Stimulated activated CD8-positive, alpha-beta memory T cell treated with anti-CD3 and anti-CD28 coated beads, Interleukin-4, amount 100 ng/mL, for 4 hours (primary cell): ENCODE measurements around the gene GNG3.
"Not testable (repeated sequence)": the region's sequence is repeated elsewhere in the genome, so short reads cannot be mapped to it uniquely, and the experiment has no call there.

Experiments used
- DNase-seq, 2 donors: peaks; one replicate each; pipeline ENCODE4 v3.0.0-alpha.2; 2020; ENCODE audit warnings: low read depth in 2 of 2, low spot score in 1 of 2

GNG3 gene

DNA sequence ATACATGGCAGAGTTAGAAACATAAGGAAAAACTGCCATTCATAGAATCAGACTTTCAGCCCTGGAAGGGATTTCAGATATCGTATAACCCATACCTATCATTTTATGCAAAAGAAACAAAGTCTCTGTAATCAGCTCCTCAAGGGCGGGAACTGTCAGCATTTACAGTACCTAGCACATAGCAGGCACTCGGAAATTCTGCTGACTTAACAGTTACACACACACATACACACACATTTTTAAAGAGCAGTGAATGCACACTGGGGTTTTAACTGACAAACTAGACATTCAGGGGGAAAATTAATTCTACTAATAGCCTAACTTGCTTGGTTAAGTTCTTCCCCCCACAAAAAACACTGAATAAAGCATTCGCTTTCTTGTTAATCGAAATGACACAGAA is 8.7 kb downstream of the GNG3 start:
- no peak for DNase-seq

- no peak for DNase-seq
These were observed 9.3 kb downstream of the GNG3 start for GRCh38 chr11:62716816-62717215.

- DNase-seq, result no peak
These were observed 12.0 kb downstream of the GNG3 start for GRCh38 chr11:62719302-62719978.

DNA sequence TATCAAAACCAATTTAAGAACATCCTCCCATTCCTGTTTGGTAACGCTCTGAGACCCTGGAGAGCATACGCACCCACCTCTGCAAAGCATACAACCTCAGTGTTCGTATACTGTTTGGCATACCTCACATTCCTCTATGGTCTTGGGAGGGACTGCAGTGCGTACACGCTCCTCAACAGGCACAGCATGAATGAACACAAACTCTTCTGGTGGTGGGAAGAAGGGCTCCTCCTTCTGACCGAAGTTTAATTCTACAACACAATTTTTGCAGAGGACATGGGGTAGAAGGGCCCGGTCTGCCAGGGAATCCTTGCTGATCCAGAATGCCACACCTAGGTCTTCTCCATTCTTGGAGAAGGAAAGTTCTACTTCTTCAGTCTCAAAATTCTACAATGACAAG is 14.5 kb downstream of the GNG3 start:
- DNase-seq, result no peak

DNA sequence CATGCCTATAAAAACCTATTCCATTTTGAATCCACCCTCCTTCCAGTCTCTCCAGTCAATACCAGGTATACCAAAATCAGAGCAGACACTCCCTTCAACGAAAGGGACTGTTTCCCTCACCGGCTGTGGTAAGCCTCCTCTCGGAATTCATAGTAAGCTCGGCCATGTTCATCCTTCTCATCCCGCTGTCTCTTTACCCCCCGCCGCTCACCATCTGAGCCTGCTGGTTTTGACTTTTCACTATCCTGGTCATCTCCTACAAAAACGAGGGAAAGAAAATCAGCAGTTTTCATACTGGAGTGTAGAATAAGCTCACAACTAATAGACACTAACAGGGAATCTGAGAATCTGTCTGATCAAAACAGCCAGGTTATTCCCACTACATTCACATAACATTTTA is 16.7 kb downstream of the GNG3 start:
- no peak for DNase-seq

- no peak for DNase-seq
These were observed 18.2 kb downstream of the GNG3 start for GRCh38 chr11:62725646-62726045.

- no peak for DNase-seq
These were observed 18.9 kb downstream of the GNG3 start for GRCh38 chr11:62726156-62726914.

DNA sequence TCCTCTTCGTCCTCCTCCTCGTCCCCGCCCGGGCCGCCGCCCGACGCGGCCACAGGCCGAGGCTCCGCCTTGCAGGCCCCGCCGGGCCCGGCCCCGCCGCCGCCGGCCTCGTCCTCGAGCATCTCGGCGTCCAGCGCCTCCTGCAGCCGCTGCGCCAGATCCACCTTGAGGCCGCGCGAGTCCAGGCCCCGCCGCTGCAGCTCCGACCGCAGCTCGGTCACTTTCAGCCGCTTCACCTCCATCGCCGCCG is 19.4 kb downstream of the GNG3 start:
- no peak for DNase-seq

DNA sequence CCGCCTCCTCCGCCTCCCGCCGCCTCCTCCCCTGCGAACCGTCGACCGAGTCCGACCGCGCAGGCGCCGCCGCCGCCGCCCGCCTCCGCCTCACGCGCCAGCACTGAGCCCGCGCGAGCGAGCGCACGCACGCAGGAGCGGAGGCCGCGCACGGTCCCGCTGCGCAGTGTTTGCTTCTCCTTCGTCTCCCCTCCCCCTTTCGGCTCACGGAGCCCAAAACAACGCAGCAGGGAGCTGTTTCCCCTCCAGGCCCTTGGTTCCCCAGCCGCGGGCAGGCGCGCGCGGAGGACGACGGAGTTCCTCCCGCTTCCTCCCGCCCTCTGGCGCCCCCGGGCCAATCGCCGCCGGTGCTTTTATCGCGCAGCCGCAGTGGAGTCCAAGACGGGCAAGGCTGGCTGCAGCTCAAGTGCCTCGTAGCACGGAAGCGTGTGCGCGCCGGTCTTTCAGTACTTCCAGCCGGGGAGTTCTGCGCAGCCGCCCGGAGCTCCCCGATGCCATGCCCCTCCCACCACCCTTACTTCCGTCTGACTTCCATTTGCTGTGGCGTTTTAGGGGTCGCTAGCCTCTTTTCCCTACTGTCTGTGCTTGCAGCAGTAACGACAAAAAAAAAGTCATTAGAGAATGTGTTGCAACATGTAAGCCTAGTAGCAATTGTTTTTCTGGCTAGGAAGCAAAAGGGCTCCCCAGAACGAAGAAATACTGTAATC is 19.8 kb downstream of the GNG3 start, which contains the start of gene HNRNPUL2:
HNRNPUL2 (minus strand) TSS at position 293 of the 707 bp plus-strand sequence. CDS start 301 bp downstream, outside the sequence.
- peak; percentile 94 to 97 for DNase-seq

DNA sequence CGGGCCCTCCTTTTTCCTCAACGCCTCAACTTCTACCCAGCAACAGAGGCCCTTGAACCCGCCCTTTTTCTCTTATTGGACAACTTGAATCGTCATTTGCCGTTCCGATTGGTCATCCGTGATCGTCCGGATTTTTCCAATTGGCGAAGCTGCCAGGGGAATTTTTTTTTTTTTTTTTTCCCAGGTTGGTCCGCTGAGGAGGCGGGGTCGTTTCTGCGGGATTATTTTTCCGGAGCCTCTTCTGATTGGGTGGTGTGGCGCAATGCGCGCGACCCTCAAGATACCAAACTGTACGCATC is 20.3 kb downstream of the GNG3 start:
- DNase-seq, result peak; percentile 55 to 64

DNA sequence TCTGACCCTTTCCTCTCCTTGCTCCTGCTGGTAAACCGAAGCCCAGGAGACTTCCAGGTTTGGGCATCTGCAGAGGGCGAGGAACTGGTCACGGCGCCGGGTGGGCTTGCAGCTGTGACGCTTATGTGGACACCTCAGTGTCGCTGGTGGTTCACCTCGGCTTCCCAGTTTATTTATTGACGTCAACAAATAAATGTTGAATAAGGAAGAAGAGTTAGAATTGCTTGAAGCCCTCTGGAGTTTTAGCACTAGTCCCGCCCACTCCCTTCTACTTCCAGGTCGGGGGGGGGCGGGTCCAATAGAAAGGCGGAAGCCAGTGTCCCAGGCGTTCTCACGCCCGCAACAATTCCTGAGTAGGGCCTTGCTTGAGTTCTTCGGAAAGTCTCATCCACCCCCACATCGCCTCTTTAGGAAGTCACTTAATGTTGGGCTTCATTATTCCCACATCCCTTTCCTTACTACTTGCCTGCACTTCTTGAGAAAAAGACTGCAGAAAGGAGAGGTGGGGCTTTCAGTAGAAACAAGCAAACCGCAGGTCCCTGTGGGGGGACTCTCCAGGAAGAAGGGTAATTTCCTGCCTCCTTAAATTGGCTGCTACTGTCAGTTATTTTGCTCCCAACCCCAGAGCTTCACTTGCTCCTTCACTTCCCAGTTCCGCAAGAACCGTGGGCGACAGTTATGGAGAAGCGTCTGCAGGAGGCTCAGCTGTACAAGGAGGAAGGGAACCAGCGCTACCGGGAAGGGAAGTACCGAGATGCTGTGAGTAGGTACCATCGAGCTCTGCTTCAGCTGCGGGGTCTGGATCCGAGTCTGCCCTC is 20.9 kb downstream of the GNG3 start, which contains the start of gene TTC9C:
TTC9C (plus strand) TSS at position 316 of the 818 bp plus-strand sequence; CDS start at position 679, 363 bp downstream.
- peak; percentile 62 to 72 for DNase-seq

- not testable (repeated sequence) for DNase-seq
These were observed 22.6 kb downstream of the GNG3 start for GRCh38 chr11:62730076-62730475.

DNA sequence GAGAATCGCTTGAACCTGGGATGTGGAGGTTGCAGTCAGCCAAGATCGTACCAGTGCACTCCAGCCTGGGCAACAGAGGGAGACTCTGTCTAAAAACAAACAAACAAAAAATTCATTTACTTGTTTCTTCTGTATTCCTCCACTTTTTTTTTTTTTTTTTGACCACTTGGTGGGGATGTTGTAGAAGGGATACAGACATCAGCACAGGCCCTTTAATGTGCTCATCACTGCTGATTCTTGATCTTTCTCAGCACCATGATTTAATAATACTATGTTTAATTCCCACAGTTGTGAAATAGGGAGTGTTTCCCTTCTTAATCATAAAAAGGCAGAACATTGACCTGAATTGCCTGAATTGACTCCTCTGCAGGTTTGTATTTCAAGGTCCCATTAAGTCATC is 25.4 kb downstream of the GNG3 start:
- no peak for DNase-seq

- no peak for DNase-seq
These were observed 29.7 kb downstream of the GNG3 start for GRCh38 chr11:62737196-62737595.

GRCh38 chr11:62747475-62748160 is 40.1 kb downstream of the GNG3 start:
- DNase-seq, result no peak

DNA sequence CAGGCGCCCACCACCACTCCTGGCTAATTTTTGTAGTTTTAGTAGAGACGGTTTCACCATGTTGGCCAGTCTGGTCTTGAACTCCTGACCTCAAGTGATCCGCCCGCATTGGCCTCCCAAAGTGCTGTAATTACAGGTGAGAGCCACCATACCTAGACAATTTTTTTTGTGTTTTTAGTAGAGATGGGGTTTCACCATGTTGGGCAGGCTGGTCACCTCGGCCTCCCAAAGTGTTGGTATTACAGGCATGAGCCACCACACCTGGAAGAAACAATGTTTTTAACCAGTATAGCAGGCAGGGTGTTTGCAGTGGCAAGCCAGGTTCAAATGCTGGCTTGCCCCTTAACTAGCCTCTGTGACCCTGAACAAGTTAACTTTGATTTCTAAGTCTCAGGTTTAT is 42.5 kb downstream of the GNG3 start:
- DNase-seq, result not testable (repeated sequence)

DNA sequence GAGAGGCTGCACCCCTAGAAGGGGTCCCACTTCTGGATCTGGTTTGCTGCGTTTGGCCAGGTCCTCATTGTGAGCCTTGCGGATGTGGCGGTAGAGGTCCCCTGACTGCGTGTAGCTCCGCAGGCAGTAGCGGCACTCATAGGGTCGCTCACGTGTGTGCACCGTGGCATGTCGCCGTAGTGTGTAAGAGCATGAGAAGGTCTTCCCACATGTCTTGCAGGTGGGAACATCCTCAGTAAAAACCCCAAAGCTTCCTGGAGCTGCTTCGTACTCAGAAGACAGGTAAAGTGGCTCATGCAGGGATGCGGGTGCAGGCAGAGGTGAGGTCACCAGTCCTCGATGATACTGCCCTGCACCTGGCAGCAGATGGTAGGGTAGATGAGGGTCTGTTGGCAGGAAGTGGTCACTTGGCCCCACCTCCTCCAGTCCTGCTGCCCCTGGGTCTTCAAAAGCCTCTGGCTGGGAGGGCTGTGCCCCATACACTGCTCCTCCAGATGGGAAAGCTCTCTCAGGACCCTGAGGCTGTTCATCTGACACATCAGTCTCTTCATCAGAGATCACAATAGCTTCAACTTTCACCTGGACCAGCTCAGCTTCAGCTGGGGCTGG is 44.8 kb downstream of the GNG3 start:
- no peak for DNase-seq

- no peak for DNase-seq
These were observed 45.7 kb downstream of the GNG3 start for GRCh38 chr11:62752994-62753735.

- peak; percentile 92 to 94 for DNase-seq
These were observed 46.5 kb downstream of the GNG3 start, which contains the start of gene ZBTB3 for GRCh38 chr11:62753736-62754603. TSS of gene ZBTB3 (minus strand) at chr11:62754160. CDS start at chr11:62753664, 496 bp downstream.
